Measurements from ENCODE around the gene MAN1A1.

The MAN1A1 gene

DNA sequence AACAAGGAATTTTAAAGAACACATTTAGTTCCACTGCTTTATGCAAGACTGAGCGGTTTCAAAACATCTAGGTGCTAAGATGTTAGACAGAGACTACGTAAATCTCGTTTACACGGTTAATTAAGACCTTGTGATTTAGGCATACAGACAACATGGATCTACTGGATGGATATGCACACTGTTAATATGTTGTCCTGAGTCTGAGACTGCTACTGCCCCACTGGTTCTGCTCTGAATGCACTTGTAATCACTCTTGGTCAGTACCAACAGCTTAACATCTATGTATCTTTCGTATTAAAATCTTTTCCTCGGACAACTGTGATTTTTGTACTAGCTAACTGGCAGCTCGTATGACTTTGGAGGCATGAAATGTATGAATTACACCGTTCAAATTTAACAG lies 3.1 kb downstream of the MAN1A1 start:
- no peak for DNase-seq (ENCODE audit: low spot score)

DNA sequence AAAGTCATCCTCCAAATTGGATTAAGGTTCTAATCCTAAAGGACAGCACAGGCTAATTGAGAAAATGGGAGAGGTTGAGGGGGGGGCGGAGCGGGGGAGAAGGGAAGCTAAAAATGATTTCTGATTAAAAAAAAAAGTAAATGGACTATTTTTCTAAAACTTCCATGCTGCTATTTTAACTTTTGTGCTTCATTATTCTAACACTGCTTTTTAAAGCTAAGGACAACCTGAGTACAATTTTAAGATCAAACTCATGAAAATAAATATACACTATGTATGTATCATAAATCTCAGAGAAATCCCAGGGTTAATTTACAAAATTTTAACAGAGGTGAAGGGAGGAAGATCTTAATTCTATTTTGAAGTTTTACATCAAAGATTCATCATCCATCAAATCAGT lies 4.4 kb downstream of the MAN1A1 start:
- no peak for DNase-seq (ENCODE audit: low spot score)

DNA sequence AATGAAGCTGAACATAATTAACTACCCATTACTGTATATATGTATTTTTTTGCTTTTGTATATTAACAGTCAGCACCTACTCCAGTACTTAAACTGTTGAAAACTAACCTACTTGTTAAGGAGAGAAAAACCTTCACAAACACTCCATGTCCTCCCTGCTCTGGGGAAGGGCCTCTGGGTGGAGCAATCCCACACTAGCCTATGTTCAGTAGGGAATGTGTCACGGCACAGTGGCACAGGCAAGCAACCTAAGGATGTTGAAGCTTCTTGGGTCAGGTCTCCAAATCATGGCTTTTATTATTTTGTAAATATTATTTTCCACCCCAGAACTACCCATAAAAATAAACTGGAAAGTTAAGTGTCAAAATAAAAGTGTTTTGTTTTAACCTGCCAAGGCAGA lies 5.3 kb downstream of the MAN1A1 start:
- no peak for DNase-seq (ENCODE audit: low spot score)

DNA sequence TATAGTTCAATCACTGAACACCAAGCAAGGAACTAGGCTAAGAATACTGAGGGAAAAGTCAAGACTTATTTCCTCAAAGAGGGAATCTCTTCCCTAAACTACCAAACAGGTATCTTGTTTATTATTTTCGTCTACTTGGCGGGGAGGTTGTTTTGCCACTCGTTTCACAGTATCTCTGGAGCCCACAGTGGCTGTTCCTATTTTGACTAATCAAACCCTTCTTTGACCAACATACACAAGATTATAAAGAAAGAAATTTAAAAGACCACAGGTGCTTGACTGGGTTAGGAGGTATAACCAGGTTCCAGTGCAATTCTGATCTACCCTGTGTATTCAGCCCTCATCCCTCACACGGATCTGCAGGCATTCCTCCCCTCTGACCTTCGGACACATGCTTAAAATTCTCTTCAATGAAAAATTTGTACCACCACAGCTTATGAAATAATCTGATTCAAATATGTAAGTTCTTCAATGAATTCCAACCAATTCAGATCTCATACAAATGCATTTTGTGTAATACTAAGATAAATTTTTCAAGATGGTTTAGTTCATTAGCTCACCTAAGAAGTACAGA lies 5.9 kb downstream of the MAN1A1 start:
- DNase-seq (ENCODE audit: low spot score) = no peak

DNA sequence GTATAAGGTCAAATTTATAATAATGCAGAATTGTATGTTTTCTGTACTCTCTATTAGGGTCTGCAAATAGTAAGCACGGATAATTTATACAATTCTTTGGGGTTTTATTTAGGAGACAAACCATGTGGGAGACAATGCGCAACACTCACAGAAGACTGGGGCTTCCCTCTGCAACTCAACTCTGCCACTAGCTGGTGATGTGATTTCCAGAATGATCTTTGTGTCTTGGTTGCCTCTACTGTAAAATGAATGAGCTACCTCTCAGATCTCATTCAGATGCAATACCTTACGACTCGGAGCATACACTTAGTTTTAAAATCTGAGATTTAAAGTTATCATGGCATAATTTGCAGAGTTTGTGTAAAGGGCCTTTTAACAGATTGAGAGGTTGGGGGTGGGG lies 6.4 kb downstream of the MAN1A1 start:
- DNase-seq (ENCODE audit: low spot score) = no peak

DNA sequence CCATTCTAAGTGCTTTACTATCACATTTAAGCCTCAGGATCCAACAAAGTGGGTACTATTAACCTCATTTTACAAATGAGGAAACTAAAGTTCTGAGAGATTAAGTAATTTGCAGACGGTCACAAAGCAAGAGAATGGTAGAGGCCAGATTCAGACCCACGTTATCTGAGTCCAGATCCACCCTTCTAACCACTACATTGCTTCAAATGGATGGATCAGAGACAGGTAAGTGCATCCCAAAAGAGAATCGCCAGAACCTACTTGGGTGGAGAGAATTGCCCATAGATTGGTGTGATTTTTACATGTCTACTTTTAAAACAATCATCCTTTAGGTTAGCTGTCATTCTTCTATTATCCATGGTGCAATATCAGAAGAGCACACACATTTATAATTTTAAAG lies 7.1 kb downstream of the MAN1A1 start:
- no peak for DNase-seq (ENCODE audit: low spot score)

DNA sequence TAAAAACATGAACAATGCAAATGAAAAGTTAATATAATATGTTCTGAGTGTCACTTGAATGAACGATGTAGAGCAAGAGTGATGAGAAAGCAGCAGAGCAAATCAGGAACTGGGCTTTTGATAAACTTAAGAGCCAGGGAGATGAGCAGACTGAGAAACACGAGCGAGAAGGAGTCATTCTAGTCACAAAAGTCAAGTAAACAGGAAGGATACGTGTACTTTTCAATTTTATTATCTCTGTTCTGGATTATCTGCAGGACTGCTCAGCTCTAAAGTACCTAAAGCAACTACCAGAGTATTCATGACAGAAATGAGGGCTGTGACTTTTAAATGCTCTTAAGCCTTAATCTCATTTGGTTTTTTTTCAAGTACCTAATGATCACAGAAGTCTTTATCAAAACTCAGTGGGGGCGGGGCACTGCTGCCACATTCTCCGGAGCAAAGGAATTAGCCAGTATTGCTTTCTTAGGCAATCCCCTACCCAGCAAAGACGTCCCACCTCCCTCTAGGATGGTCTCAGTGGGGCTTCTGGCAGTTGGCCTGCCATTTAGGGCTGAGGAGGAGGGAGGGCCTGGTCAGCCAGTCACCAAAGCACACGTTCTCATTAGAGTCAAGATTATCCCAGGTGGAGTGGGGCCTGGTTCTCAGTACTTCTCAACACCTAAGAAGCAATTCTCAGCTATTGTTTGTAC lies 8.6 kb downstream of the MAN1A1 start:
- DNase-seq (ENCODE audit: low spot score) = no peak

DNA sequence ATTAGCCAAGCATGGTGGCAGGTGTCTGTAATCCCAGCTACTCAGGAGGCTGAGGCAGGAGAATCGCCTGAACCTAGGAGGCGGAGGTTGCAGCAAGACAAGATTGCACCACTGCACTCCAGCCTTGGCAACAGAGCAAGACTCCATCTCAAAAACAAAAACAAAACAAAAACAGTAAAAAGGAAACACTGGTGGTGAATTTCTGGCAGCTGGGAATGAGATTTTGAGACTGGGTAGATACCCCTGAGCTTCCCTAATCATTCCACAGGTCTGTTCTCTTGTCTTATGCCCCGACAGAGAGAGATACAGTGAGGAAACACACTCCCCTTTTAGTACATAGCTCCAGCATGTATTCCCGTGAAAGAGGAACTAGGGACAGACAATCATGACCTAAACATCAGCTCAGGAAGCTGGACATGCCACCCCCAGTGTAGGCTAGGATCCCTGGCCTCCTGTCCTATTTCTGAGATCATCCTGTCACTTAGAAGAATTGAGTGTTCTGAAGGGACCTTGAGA lies 9.6 kb downstream of the MAN1A1 start:
- no peak for DNase-seq (ENCODE audit: low spot score)

DNA sequence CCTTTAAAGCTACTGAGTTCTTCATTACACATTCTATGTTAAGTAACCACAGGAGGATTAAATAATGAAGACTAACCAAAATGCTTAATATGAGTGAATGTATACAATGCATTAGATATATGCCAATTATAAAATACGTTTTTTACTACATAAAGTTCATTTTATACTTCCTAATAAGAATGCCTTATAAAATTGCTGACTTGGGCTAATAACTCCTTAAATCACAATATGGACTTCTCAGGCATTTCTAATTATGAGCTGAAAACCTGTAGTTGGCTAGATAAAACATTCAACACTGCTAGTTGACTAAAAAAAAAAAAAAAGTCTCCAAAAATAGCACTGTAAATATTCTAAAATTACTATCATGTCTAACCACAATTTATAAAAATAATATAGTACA lies 11.8 kb downstream of the MAN1A1 start:
- no peak for DNase-seq (ENCODE audit: low spot score)

DNA sequence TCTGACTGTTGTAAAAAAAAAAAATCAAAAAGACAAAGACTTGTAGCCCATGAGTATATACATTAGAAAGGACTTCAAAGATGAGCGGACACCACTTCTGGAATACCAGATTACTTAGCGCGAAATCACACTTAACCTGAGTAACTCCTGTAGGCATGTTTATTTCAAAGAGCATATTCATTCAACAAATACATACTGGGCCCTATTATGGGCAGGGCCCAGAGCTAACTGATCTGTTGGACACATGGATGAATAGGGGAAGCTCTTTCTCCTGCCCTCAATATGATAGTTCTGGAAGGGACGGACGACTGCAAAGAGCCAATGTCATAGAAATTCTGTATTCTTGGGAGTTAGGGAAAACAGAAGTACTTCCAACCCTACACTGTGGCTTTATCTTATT lies 12.3 kb downstream of the MAN1A1 start:
- DNase-seq (ENCODE audit: low spot score) = no peak

DNA sequence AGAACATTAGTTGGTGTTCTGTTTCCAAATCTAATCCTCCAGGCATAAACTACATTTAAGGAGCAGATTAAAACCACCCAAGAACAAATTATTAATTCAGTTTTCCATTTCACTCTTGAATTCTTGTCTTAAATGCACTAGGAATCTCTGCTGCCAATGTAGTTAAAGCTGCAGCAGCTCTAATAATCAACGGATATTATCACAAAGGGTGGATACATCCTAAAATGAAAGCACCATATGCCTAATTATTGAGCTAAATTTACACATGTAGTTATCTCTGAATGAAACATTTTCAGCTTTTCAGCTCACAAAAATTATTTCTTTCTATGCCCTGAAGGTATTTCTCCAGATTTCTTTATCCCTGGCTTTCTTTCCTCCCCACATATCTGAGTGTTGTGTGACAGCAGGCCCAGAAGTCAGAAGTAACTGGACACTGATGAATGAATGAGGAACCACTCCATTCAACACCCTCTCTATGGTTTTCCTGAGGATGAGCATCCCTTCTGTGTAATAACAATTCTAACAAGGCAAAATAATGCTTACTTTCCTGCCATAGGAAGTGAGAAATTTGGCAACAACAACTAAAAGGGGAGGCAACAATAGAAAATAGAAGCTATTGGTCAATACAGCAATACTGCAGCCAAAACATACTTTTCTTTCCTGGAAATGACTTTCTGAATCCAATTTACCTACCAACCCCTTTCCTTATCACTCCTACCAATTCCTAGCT lies 14.9 kb downstream of the MAN1A1 start:
- no peak for DNase-seq (ENCODE audit: low spot score)

DNA sequence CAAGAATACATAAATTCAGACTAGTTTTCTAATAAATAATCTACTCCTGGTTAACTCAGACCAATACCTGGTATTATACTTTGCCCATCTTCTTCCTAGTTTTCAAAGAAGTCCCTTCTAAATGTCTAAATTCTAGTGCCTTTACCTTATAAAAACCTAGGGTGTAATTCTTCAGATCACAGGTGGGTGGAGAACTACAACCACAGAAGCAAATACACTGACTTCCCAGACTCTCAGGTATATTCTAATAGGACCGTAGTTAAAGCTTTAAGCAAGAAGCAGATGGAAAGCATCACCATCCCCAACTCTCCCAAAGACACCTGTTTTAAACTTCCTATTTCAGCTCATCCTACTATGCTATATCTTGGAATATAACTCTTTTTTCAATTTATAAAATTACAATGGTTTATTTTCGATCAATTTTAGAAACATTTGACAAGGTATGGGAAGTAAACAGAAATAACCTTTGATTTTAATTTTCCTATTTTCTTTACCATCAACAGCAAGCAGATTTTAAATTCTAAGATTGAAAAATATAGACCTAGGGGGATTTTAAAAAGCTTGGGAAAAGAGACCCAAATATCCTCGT lies 15.8 kb downstream of the MAN1A1 start:
- no peak for DNase-seq (ENCODE audit: low spot score)

DNA sequence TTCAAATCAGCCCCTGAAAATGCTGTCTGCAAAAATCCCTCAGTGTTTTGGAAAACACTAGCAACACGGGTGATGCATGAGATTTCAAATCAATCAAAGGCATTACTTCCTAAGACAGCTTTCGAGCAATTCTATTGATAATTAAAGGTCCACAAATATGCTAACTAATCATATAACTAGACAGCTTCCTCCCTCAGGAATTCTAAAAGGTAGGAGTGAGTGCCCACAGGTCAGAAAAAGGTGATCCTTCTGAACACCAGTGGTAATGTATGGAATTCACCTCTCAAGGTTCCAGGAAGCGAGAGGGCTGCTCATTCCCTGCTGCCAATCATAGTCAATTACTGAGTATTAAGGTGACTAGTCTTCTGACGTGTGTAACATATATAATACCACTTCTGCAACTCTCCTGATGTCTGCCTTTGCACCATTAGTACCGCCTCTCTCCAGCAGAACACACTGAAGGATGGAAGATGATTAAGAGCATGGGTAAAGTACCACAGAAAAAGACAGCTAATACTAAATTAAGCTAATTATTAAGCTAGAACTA lies 16.4 kb downstream of the MAN1A1 start:
- DNase-seq (ENCODE audit: low spot score) = no peak

DNA sequence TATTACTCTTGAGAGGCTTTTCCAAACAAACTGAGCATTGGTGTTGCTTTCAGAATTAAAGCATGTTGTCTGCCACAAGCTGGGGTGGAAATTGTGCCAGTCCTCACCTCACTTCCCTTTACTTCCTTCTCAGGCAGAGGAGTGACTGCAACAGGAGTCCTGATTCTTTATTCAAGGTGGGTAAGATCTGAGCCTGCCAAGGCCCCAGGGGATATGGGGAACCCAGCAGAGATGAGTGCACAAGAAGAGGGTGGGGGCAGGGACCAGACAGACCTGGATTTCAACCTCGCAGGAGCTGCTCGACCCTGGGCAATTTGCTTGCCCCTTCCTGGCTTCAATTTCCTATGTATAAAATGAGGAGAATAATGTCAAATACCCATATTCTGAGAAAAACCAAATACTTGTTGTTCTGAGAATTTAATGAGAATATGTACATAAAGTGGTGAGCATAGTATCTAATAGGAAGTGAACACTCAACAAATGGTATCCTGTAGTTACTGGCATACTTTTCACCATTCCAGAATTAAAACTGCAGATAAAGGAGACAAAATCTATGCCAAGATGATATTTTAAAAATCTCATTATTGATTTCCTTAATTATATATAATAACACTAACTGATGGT lies 17.8 kb downstream of the MAN1A1 start:
- no peak for DNase-seq (ENCODE audit: low spot score)

DNA sequence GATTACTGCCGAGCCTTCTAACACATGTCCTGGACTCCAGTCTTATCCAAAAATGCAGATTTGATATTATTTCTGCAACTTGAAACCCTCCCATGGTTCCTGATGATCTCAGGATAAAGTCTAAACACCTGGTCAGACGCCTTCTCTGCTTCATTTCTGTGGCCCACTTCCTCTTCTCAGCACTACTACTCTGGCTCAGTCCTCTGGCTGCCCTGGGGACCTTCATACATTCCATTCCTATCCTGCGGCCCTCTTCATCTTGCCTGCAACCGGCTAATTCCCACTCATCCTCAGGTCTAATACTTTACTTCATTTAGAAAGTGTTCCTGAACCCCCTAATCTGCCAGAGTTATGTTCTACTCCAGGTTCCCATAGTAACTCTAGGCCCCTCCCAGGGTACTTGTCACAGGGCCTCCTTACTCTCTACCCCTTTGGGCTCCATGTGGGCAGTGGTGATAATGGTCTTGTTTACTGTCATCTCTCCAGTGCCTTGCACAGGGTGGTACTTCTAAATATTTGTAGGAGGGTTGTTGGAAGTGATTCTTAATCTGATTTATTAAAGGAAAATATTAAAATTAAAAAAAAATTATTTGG lies 18.9 kb downstream of the MAN1A1 start:
- DNase-seq (ENCODE audit: low spot score) = no peak

DNA sequence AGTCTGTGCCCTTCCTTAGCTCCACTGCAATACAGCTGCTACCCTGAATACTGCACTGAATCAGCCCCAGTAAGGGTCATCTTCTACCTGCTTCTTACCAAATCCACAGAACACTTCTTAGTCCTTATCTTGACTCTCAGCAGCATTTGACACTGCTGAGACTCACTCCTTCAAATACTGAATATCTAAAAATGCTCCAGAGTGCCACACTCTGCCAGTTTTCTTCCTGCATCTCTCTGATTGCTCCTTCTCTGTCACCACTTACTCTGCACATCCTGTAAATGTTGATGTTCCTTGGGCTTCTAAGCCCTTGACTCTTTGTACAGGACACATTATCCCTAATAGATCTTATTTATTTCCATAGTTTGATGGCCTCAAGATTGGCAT lies 19.8 kb downstream of the MAN1A1 start:
- DNase-seq (ENCODE audit: low spot score) = no peak

DNA sequence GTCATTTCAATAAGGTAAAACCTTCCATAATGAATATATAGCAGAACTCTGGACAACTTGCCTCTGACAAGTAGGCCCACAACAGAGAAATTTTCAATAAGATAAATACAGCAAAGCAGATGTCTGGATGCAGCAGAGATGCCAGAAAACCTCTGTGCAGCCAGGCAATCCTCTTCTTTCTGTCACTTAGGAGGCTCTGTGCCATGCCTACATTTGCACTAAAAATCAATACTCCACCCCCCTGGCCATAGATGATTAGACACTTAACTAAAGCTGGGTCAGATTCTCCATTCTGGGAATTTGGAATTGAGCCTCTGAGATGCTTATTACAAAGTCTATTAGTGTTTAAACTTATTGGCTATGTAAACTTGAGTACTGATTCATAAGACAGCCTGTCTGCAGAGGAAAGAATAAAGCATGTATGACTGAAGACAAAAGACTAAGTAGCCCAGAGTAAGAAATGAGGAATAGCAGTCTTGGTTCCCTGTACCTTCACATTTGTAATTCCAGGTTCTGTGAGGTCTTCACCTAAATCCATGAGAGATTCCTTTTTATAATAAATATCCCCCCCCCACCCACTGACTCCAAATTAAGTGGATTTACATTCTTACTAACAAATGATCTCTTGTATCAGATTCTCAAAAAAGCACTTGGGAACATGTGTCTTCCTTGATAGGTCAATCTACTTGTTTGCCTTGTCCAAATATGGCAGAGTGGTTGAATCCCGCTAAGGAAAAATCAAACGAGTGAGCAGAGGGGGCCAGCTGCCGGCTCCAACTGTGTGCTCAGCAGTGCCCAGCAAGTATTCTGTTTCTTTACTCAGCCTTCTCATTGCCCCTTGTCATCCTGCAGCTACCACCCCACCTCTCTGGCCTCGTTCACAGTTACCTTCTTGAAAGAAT lies 20.4 kb downstream of the MAN1A1 start:
- DNase-seq (ENCODE audit: low spot score) = no peak

DNA sequence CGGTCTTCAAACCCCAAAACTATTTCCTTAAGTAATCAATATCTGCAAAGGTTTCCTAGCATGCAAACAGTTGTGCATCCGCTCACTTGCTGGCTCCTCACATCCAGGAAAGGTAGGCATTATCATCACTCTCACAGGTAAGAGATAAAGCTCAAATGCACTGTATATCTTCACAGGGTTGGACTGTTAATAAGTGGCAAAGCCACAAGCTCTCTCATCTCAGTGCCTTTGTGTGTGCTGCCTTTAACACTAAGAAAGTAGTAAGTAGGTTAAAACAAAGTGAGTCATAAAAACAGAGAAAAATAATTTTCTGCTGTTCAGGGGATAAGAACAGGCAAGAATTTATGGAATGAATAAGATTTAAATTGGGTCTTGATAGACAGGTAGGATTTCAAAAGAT lies 21.3 kb downstream of the MAN1A1 start:
- no peak for DNase-seq (ENCODE audit: low spot score)

DNA sequence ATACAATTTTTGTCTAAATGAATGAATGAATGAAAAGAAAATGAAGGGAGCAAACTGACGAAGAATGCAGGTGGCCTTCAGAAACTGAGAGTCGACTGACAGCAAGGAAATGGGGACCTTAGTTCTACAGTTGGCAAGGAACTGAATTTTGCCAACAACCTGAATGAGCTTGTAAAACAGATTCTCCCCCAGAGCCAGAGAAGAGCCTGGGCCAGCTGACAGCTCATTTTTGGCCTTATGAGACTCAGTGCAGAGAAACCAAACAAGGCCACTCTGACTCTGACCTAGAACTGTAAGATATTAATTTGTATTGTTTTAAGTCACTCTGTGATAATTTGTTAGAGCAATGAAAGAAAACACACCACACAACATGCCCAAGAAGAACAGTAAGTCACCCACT lies 21.8 kb downstream of the MAN1A1 start:
- DNase-seq (ENCODE audit: low spot score) = no peak

DNA sequence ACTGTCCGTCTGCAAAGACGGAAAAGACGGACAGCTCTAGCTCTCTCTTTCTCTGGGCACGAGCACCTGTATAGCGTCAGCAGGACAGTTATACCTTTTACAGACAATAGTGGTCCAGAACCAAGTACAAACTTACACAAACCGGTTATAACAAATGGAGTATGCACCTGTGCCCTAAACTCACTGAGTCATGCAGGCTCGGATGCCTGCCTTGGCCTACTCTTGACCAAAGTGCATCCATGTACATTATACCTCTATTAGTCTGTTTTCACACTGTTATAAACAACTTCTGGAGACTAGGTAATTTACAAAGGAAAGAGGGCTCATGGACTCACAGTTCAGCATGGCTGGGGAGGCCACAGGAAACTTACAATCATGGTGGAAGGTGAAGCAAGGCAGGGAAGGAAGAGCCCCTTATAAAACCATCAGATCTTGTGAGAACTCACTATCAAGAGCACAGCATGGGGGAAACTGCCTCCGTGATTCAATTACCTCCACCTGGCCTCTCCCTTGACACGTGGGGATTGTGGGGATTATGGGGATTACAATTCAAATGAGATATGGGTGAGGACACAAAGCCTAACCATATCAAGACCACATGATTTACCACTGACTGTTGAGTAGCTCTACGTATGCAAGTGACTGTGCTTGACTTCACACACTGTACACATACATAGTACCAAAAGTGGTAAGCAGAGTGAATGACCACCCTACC lies 23.1 kb downstream of the MAN1A1 start:
- DNase-seq (ENCODE audit: low spot score) = no peak
